Mucosa of rectum (tissue), 2 donors: Measurements from ENCODE around the gene EIF3K.
A peak's percentile ranks its signal among the peaks of the same experiment; 100 is the strongest.

ENCODE experiments used
- H3K27ac ChIP-seq, 2 donors: one replicate each; pipeline ENCODE4 v1.7.0; 2013; ENCODE audit warnings: inconsistent platforms in 2 of 2, low read depth in 2 of 2, low read length in 2 of 2
- H3K27me3 ChIP-seq, 2 donors: one replicate each; pipeline ENCODE4 v1.7.0; 2013; ENCODE audit warnings: low read length in 2 of 2; ENCODE audit not compliant: control insufficient read depth in 2 of 2, insufficient read depth in 2 of 2
- H3K36me3 ChIP-seq, 2 donors: one replicate each; pipeline ENCODE4 v1.7.0; 2013; ENCODE audit warnings: low read length in 2 of 2; ENCODE audit not compliant: control insufficient read depth in 2 of 2, insufficient read depth in 2 of 2
- H3K4me1 ChIP-seq, 2 donors: one replicate each; pipeline ENCODE4 v1.7.0; 2013; ENCODE audit warnings: low read length in 2 of 2, mild to moderate bottlenecking in 1 of 2; ENCODE audit not compliant: control insufficient read depth in 2 of 2, insufficient read depth in 2 of 2
- H3K4me3 ChIP-seq, 2 donors: one replicate each; pipeline ENCODE4 v1.7.0; 2013; ENCODE audit warnings: low read length in 2 of 2
- H3K9ac ChIP-seq, 2 donors: one replicate each; pipeline ENCODE4 v1.7.0; 2013; ENCODE audit warnings: low read length in 2 of 2, low read depth in 1 of 2, mild to moderate bottlenecking in 1 of 2
- H3K9me3 ChIP-seq, 2 donors: one replicate each; pipeline ENCODE4 v1.7.0; 2013; ENCODE audit warnings: low read length in 2 of 2; ENCODE audit not compliant: control insufficient read depth in 2 of 2
- donor health status: healthy.
- donor health status: Normal muscosa, but diverticular disease.

Gene EIF3K

DNA sequence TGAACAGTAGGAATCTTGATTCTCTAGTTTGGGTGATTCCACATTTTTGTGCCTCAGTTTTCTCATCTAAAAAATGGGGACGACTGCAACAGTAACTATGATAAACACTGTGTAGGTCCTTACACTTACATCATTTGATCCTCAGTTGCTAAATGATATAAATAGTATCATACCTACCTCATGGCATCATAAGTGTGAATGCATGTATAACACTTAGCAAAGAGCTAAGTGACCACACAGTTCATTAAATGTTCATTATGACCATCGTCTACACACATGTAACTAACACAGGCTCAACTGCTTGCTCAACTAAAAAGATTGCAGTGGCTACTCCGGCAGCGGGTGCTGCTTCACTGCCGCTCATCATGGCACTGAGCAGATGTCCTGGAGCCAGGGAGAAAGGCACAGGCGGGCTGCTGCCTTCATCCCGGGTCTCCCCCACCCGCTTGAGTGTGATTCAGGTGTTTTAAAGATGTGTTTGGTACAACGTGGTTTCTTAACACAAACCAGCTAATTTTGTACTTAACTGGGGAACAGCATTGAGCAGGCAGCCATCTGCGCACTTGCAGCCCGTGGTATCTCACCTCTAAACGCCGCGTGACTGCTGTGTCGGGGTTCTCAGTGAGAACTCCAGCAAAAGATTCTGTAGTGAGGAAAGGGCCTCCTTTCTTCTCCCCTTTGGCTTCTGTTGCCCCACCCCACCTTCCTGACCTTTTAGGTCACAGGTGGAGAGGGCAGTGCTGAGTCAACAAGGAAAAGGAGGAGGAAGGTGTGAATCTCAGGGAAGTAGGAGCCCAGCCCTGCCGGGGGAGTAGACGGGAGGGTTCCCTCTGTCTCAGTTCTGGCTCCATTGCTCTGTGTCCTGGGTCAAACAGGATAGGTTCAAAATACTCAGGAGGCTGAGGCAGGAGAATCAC, 16.8 kb downstream of the EIF3K start:
- Histone ChIP-seq H3K36me3 (peaks cover 15 to 22% of the 10 kb centered on the region in 2 donors), H3K27ac (peak overlapping the region; percentile 81 to 89), H3K4me1 (peaks cover 20 to 21% of the 10 kb centered on the region in 2 donors), H3K4me3 (no peak overlapping the region), H3K27me3 (no peaks in the 10 kb centered on the region), H3K9ac (peak overlapping the region in 1 of 2 donors; percentile 38), H3K9me3 (no peaks in the 10 kb centered on the region)

DNA sequence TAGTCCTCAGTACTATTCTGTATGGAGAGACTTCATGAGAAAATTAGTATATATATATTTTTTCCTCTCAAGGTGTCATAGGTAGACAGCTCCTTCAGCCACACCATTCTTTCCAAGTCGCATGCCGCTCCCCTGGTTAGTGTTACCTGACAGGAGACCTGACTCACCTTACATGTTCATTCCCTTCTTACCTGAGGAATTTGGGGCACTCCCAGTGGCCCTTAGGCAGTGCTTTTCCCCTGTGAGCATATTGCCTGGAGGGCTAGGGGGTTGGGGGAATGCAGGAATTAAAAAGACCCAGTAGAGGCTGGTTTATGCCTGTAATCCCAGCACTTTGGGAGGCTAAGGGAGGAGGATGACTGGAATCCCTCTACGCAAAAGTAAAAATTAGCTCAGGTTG, 19.5 kb downstream of the EIF3K start:
- Histone ChIP-seq H3K27ac (no peak overlapping the region), H3K27me3 (no peaks in the 10 kb centered on the region), H3K9me3 (no peaks in the 10 kb centered on the region), H3K4me1 (peaks cover 25 to 26% of the 10 kb centered on the region in 2 donors), H3K36me3 (peaks cover 6 to 7% of the 10 kb centered on the region in 2 donors), H3K9ac (no peak overlapping the region), H3K4me3 (no peak overlapping the region)

DNA sequence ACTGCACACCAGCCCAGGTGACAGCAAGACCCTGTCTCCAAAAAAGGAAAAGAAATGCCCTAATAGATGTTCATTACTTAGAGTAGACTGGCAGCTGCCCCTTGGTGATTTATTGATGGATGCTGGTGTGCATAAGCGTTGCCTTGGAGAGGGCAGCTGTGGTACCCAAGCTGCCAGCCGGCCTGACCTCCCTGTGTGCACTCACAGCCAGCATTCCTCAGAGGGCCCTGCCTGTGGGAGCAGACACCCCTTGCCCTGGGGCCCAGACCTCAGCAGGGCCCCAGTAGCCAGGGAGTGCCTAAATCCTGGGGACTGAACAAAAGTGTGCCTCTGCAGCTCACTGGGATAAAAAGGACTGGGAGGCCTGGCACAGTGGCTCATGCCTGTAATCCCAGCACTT, 20.7 kb downstream of the EIF3K start:
- H3K36me3 ChIP-seq = peaks cover 6 to 7% of the 10 kb centered on the region in 2 donors
- peak overlapping the region in 1 of 2 donors; percentile 48 for H3K27ac ChIP-seq
- H3K9me3 ChIP-seq = no peaks in the 10 kb centered on the region
- H3K4me3 ChIP-seq = no peak overlapping the region
- no peak overlapping the region for H3K9ac ChIP-seq
- H3K27me3 ChIP-seq = no peaks in the 10 kb centered on the region
- H3K4me1 ChIP-seq = peaks cover 28 to 32% of the 10 kb centered on the region in 2 donors

DNA sequence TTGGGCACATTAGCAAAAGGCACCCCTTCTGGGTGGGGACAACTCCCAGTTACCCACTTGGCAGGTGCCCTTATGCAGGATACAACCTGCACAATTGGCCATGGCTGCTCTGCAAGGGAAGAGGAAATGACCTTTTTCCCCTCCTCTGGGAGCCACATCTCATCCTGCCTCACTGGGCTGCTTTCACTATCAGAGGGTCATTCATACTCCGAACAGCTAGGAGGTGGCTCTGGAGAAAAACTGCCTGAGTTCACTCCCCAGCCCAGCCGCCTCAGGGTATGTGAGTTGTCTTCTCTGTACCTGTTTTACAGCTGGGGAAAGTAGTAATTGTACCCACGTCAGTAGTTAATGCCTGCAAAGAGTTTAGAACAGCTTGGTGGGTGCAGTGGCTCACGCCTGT, 21.4 kb downstream of the EIF3K start:
- peaks cover 30 to 31% of the 10 kb centered on the region in 2 donors for H3K4me1 ChIP-seq
- H3K27ac ChIP-seq = peak overlapping the region; percentile 39 to 66
- no peak overlapping the region for H3K9ac ChIP-seq

DNA sequence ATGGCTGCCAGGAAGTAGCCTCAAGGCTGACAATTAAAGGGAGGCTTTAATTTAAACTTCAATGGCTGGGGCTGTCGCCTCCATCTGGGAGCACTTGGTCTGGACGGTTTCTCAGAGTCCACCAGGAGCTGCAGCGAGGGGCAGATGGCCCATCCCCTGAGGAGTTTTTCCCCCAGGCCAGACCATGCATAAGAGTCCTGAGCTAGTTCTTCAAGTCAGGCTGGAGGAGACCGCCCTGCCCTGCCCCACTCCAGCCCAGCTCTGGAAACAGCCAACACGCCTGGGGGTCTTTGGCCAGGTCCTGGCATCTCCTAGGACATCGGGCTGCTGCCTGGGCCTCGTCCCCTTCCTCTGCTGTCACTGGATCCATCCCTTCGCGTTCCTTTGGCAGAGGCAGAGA, 23.2 kb downstream of the EIF3K start:
- H3K9me3 ChIP-seq = no peaks in the 10 kb centered on the region

More for the DNA sequence above, 21.4 kb downstream of the EIF3K start:
- Histone ChIP-seq H3K9me3 (no peaks in the 10 kb centered on the region), H3K36me3 (peaks cover 3 to 6% of the 10 kb centered on the region in 2 donors), H3K4me3 (no peak overlapping the region), H3K27me3 (no peaks in the 10 kb centered on the region)

DNA sequence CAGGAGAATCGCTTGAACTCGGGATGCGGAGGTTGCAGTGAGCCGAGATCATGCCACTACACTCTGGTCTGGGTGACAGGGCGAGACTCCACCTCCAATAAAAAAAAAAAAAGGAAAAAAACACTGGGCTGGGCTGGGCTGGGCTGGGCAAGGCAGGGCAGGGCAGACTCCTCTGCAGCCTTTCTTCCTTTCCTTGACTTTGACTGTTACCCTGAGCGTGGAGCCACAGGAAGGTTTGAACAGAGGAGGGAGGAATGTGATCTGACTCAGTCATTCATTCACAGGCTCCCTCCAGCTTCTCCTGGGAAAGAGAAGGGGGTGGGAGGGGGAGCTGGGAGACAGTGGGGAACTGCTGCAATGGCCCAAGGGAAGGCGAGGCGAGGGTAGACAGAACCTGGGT, 25.7 kb downstream of the EIF3K start:
- H3K27me3 ChIP-seq = no peaks in the 10 kb centered on the region
- H3K9ac ChIP-seq = peak overlapping the region in 1 of 2 donors; percentile 32
- H3K9me3 ChIP-seq = no peaks in the 10 kb centered on the region
- peaks cover 15 to 17% of the 10 kb centered on the region in 2 donors for H3K4me1 ChIP-seq
- H3K27ac ChIP-seq = peak overlapping the region; percentile 87 to 90
- H3K36me3 ChIP-seq = no peaks in the 10 kb centered on the region
- H3K4me3 ChIP-seq = no peak overlapping the region

More for the DNA sequence above, 23.2 kb downstream of the EIF3K start:
- H3K27me3 ChIP-seq = no peaks in the 10 kb centered on the region
- no peak overlapping the region for H3K4me3 ChIP-seq
- no peaks in the 10 kb centered on the region for H3K36me3 ChIP-seq
- H3K27ac ChIP-seq = peak overlapping the region; percentile 63 to 66
- peak overlapping the region in 1 of 2 donors; percentile 26 for H3K9ac ChIP-seq
- peaks cover 13 to 15% of the 10 kb centered on the region in 2 donors for H3K4me1 ChIP-seq

DNA sequence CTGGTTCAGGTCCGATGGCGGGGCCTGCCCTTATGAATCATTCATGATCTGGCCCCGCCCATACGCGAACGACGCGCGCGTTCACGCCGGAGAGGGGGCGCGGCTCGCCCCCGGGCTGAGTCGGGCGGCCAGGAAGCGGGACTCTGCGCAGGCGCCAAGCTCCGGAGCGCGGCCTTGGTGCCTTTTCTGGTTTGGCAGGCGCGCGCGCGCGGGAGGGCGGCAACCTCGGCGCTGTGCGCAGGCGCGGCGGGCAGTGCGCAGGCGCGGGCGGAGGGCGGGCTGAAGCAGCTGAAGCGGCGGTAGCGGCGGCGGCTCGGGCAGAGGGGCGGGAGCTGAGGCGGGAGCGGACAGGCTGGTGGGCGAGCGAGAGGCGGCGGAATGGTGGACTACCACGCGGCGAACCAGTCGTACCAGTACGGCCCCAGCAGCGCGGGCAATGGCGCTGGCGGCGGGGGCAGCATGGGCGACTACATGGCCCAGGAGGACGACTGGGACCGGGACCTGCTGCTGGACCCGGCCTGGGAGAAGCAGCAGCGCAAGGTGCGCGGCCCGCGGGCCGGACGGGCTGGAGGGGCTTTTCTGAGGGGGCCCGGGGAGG, 28.5 kb downstream of the EIF3K start, which contains the start of gene ACTN4:
TSS of gene ACTN4 (plus strand) at position 282 of the 598 bp plus-strand sequence. CDS start at position 379, 97 bp downstream.
- Histone ChIP-seq H3K36me3 (no peaks in the 10 kb centered on the region), H3K4me1 (peaks cover 37 to 38% of the 10 kb centered on the region in 2 donors), H3K9ac (peak within 1 kb of the TSS; percentile 98 to 99), H3K27me3 (no peaks in the 10 kb centered on the region), H3K4me3 (peak within 1 kb of the TSS; percentile 77 to 97), H3K9me3 (no peaks in the 10 kb centered on the region), H3K27ac (peak within 1 kb of the TSS; percentile 96 to 97)

DNA sequence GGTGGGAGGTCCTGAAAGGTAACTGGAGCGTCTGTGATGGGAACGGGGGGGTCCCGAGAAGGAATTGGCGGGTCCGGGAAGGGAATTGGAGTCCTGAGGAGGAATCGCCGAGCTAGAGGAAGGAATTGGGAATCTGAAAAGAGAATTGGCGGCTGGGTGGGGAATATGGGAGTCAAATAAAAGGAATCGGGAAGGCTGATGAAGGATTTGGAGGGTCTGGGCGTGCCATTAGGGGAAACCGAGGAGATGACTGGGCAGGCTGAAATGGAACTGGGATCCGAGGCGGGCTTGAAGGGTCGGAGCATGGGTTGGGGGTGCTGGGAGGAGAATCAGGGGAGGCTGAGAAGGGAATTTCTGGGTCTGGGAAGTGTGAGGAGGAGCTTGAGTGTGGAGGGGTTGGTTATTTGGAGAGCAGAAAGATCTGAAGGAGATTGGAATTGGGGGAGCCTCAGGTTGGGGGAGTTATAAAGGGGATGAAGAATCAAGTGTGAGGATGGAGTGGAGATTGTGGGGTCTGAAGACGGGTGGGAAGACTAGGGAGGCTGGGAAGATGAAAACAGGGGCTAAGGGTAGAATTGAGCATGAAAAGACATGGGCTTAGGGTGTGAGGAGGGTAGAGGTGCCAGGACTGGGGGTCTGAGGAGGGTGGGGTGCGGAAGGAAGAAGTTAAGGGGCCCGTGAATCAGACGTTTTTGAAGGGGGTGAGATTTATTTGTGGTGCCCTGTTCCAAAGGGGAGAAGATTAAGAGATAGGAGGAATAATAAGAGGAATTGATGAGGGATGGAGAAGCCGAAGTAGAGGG, 29.2 kb downstream of the EIF3K start:
- Histone ChIP-seq H3K27ac (peak overlapping the region; percentile 96 to 97), H3K4me3 (peak overlapping the region; percentile 77 to 97), H3K27me3 (no peaks in the 10 kb centered on the region), H3K4me1 (peaks cover 43% of the 10 kb centered on the region in 2 donors), H3K36me3 (no peaks in the 10 kb centered on the region), H3K9ac (peak overlapping the region; percentile 98 to 99), H3K9me3 (no peaks in the 10 kb centered on the region)

DNA sequence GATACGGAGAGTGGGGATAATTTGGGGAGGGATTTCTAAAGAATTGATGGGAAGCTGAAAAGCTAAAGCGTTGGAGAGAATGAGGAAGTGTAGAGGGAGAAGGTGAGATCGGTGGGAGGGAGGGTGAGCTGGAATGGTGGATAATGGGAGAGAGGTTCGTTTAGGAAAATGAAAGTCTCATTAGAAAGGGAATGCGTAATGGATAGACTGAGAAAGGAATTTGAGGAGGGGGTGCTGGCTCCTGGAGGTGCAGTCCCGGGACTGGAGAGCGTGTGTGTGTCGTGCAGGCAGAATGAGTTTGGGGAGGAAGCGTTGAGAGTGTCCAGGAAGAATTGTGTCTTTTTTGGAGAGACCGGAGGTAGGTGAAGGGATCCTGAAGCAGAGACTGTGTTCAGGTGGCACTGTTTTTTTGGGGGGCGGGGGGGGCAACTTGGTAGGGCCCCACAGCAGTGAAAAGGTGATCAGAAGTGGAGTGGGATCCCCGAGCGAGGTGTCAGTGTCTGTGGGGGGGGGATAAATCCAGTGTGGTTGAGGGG, 29.8 kb downstream of the EIF3K start:
- Histone ChIP-seq H3K27ac (peak overlapping the region; percentile 96 to 97), H3K36me3 (no peaks in the 10 kb centered on the region), H3K27me3 (no peaks in the 10 kb centered on the region), H3K9me3 (no peaks in the 10 kb centered on the region), H3K4me3 (peak overlapping the region; percentile 77 to 97), H3K9ac (peak overlapping the region; percentile 98 to 99), H3K4me1 (peaks cover 48 to 50% of the 10 kb centered on the region in 2 donors)
